GM18511 (cell line): ENCODE results near the gene OSTF1.

Experiments used
- ATAC-seq: cut with Tn5 transposase; IDR thresholded peaks from one replicate; pipeline ENCODE4 v1.9.1; 2021; ENCODE audit warnings: mild to moderate bottlenecking, moderate library complexity; ENCODE audit not compliant: unreplicated experiment

OSTF1 gene

DNA sequence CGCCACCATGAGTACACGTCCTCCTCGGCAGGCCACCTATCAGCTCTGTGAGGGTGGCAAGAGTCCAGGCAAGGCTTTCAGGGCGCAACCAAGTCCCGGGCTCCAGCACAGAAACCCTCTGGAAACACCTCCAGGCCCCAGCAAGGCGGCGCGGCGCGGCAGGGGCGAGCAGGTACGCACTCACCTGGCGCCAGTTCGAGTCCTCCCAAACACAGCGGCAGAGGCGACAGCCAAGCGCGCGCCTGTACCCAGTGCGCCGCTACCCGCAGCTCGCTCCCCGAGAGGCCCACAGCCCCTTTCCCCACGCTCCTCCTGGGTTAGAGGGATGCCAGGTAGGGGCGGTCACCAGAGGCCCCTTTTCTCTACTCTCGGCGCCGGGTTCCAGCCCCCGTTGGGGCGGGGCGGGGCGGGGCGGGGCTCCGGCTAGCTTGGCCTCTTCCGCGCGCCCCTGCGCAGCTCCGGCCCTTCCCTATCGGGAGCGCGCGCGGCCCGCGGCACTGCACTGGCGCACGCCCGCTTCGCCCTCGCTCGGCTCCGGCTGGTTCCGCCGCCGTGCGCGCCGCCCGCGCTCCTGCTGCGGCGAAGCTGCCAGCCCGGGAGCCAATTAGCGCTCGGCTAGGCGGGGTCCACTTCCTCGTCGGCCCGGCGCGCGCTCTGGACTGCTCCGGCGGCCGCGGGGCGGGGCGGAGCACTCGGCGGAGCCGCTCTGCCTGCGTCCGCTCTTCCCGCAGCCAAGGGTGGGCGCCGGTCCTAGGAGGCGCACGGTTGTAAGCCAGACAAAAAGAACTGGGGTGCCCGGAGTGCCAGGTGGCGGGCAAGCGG lies at the start of gene OSTF1, which contains the start of gene NMRK1:
Gene OSTF1, plus strand, starts transcription at position 691 of the 822 bp plus-strand sequence. CDS start 179 bp downstream, outside the sequence.
Gene NMRK1, minus strand, starts transcription at position 332 of the 822 bp plus-strand sequence. CDS start 5,040 bp downstream, outside the sequence.
- peak; percentile 82 for ATAC-seq

- no peak for ATAC-seq
These were observed 49.3 kb upstream of the OSTF1 start for GRCh38 chr9:75039009-75039408.

DNA sequence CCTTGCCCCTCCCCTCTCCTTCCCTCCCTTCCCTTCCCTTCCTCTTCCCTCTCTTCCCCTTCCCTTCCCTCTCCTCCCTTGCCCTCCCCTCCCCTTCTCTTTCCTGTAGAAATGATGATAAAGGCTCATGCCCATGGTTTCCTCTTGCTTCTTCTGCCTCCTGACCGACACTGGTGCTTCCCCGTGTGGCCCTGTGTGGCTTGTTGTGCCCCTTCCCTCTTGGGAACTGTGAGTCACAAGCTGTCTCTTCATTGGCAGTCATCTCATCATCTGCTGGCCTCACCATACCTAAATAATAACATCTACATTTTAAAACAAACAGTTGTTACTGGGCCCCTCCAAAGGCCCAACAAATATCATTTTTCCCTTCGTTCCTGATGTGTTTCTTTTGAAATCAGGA lies 48.5 kb upstream of the OSTF1 start:
- peak; percentile 81 for ATAC-seq

DNA sequence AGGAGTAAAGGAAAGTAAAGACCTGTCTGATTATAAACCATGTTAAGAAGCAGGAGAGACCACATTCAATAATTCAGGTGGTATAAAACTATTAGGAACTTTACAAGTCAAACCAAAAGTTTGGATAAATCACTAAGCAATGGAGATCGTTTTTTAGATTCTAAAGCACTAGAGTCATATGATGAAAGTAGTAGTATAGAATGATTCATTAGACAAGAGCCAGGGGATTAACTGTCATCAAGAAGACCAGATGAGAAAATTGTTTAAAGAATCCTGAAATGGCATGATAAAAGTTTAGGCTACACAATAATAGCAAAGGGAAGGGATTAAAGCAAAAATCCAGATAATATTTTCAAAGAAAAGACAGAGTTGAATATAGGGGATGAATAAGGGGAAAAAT lies 47.3 kb upstream of the OSTF1 start:
- no peak for ATAC-seq

GRCh38 chr9:75046725-75047345 lies 41.5 kb upstream of the OSTF1 start:
- no peak for ATAC-seq

DNA sequence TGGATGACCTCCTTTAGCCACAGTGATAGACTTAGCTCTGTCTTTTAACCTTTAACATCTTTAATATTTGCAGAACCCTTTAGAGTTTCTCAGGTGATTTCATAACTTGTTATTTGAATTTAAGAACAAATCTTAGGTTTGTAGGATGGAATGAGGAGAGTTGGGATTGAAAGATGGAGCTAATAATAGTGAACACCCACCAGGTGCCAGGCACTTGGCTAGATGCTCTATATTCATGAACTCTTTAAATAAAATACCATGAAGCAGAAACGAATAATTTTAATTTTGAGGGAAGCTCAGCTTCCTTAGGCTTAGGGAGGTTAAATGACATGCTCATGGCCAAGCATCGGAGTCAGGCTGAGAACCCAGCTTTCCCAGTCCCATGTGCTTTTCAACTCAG lies 40.8 kb upstream of the OSTF1 start:
- no peak for ATAC-seq

DNA sequence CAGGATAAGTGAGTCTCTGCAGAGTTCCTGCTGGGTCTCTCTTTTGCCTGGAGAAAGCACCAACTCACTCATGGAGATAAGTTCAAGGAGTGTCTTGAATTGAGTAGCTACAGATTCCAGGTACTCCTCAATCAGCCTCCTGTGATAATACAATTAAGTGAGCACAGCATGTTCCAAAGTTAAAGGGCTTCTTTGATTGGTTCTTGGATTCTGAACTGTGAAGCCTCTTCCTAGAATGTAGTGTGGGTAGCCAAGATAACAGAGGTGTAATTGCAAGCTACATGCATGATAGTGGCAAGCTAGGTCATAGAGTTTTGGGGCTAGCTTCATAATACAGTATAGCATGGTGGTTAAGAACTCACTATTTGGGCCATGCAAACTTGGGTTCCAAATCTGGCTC lies 37.0 kb upstream of the OSTF1 start:
- no peak for ATAC-seq

- ATAC-seq: peak; percentile 99
These were observed 34.4 kb upstream of the OSTF1 start for GRCh38 chr9:75053869-75054268.

- no peak for ATAC-seq
These were observed 33.8 kb upstream of the OSTF1 start for GRCh38 chr9:75054368-75055001.

DNA sequence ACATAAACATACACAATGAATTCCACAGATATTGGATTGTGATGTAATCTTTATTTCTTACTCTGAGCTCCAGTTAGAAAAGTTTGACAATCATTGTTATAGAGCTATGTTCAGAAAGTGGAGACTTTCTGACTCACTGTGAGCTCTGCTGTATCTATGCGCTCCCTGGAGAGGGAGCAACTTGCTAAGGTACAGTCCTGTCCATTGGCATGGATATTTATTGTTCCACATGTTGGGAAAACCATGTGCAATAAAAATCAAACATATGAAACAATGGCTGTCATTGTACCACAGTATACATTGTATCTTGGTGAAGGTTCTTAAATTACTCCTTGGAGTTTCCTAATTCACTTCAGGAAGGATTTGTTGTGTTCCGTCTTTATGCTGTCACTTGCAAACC lies 27.1 kb upstream of the OSTF1 start:
- no peak for ATAC-seq

GRCh38 chr9:75063556-75064305 lies 24.6 kb upstream of the OSTF1 start:
- no peak for ATAC-seq

DNA sequence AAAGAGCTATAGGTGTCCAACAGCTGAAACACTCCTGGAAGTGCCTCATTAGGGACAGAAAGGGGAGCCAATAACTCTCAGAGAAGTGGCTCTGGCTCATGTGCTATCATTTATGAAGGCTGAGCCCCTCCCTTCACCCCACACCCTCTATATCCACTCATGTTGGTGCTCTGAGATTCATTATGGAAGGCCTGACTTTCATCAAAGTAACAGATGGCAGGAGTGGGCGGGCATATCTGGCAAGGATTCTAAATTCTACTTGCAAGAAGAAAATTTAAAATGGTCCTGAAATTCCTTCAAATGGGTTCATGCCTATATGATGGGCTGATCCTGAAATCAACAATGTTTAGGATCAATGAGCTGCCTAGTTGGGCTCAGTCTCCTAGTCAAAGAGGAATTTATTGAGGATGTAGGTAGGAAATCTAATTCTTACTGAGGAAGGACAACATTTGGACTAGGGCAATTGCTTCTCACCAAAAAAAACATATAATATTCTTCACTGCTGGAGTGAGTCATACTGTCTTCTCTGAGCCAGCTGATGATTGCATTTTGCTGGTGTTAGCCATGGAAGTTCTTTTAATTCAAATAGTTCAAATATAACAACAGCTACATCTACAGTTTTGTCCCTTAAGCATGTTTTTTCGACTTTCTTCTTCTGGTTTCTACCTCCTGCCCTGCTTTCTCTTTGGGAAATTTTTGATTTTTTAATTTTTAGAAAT lies 23.8 kb upstream of the OSTF1 start:
- no peak for ATAC-seq

DNA sequence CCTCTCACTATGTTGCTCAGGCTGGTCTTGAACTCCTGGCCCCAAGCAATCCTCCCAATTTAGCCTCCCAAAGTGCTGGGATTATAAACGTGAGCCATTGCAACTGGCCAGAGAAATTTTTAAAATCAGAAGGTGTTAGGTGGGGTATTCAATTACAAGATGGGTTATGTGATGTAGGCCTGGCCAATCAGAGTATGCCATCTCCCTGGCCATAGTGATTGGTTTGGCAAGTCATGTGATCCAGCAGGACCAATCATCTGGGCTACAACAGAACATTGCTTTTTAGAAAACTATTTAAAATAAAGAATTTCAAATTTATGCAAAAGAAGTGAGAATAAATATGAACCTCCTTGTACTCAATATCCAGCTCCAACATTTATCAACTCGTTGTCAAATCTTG lies 22.8 kb upstream of the OSTF1 start:
- ATAC-seq: no peak

- no peak for ATAC-seq
These were observed 20.4 kb upstream of the OSTF1 start for GRCh38 chr9:75067894-75068293.

DNA sequence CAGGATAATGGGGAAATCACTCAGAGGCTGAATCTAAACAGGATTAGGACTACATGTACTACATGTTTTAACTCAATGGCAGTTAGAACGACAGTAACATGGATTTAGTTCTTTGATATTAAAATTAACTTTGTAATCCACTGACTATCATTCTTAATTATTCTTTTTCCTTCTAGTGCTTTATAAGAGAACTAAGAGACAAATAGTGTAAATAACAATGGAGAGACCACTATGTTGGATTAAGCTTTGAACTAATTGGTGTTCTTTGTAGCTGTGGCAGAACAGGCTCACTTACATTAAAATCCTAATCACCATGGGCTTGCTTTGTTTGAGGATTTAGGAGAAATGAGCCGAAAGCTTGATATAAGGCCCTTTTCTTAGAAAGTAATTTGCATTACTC lies 19.1 kb upstream of the OSTF1 start:
- ATAC-seq: no peak

GRCh38 chr9:75071530-75072122 lies 16.7 kb upstream of the OSTF1 start:
- ATAC-seq: peak; percentile 82

GRCh38 chr9:75072895-75073294 lies 15.4 kb upstream of the OSTF1 start:
- ATAC-seq: no peak

- no peak for ATAC-seq
These were observed 6.7 kb upstream of the OSTF1 start for GRCh38 chr9:75081632-75082031.

- no peak for ATAC-seq
These were observed 4.9 kb upstream of the OSTF1 start for GRCh38 chr9:75083188-75083970.
